Natural killer cell treated with Interleukin-12 subunit alpha and Interleukin-12 subunit beta and Interleukin-15 and Interleukin-18, amount 100 ng/mL, for 72 hours (primary cell): ENCODE measurements around the gene STYXL1. TPM values are rescaled to one million over a fixed set of nuclear protein-coding genes. Genes with fewer than 3 reads are reported as not detected.

Experiments used
- ATAC-seq, 2 donors: fragments of 150-1000 bp; cut with Tn5 transposase in 1 of 2; sonication (Bioruptor Pico), chemical (Tn5 transposase) in 1 of 2; 2 replicates each; pipeline ENCODE4 v1.10.0; 2021
- DNase-seq: peaks from one replicate; pipeline ENCODE4 v3.0.0; 2022; ENCODE audit warnings: low spot score
- H3K27ac Mint-ChIP-seq, 2 donors: 1 replicate in 1 of 2; 2 replicates in 1 of 2; pipeline ENCODE4 v1.8.0; 2022; ENCODE audit warnings: mixed read lengths in 2 of 2, mild to moderate bottlenecking in 1 of 2, moderate library complexity in 1 of 2
- H3K27me3 Mint-ChIP-seq, 2 donors: 1 replicate in 1 of 2; 2 replicates in 1 of 2; pipeline ENCODE4 v1.8.0; 2022; ENCODE audit warnings: mixed read lengths in 2 of 2
- H3K36me3 Mint-ChIP-seq: one replicate; pipeline ENCODE4 v1.8.0; 2022; ENCODE audit warnings: mixed read lengths
- H3K4me1 Mint-ChIP-seq, 2 donors: 1 replicate in 1 of 2; 2 replicates in 1 of 2; pipeline ENCODE4 v1.8.0; 2022; ENCODE audit warnings: low read depth in 2 of 2, mixed read lengths in 2 of 2, mild to moderate bottlenecking in 1 of 2
- H3K4me3 Mint-ChIP-seq: one replicate; pipeline ENCODE4 v1.8.0; 2022; ENCODE audit warnings: mixed read lengths
- H3K9me3 Mint-ChIP-seq: 2 replicates; pipeline ENCODE4 v1.8.0; 2022; ENCODE audit warnings: mixed read lengths
- total RNA-seq, 2 donors: library from RNA; stranded (reverse); gene quantifications; one replicate each; pipeline ENCODE4 v1.2.3, GENCODE V29; 2022

The STYXL1 gene
- total RNA-seq, 2 donors from 2014 or later, result 36.6 to 56.4 TPM

DNA sequence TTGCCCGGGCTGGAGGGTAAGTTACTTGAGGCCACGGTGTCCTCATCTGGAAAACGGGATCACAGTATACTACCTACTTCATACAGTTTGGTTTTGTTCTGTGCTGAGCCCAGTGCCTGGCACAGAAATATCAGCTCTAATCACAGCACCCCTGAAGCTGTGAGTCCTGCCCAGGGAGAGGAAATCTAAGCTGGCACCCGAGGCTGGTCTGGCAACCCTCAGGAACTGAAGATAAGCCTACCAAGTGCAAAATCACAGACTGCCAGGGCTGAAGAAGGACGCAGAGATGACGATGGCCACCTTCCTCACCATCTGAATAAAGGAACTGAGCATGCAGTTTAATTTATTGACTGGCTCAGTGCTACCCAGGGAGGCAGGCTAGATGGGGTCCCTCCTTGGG lies 45.7 kb downstream of the STYXL1 start:
- no peak for DNase-seq
- ATAC-seq, result no peak
- Mint-ChIP-seq H3K27me3 (no peaks in the 10 kb centered on the region), H3K27ac (no peak overlapping the region), H3K4me1 (peaks cover 7 to 32% of the 10 kb centered on the region in 2 donors), H3K4me3 (no peak overlapping the region), H3K36me3 (peaks cover 12% of the 10 kb centered on the region), H3K9me3 (no peaks in the 10 kb centered on the region)

- DNase-seq (no peak), ATAC-seq (no peak)
- Mint-ChIP-seq H3K27ac (no peak overlapping the region), H3K4me1 (peaks cover 23 to 47% of the 10 kb centered on the region in 2 donors), H3K9me3 (no peaks in the 10 kb centered on the region), H3K27me3 (no peaks in the 10 kb centered on the region), H3K36me3 (peaks cover 12% of the 10 kb centered on the region), H3K4me3 (no peak overlapping the region)
Observed at GRCh38 chr7:76000566-76000965, 47.2 kb downstream of the STYXL1 start.

- ATAC-seq (no peak), DNase-seq (no peak)
- Mint-ChIP-seq H3K27ac (peak overlapping the region; percentile 57 to 80), H3K27me3 (no peaks in the 10 kb centered on the region), H3K4me3 (no peak overlapping the region), H3K4me1 (peaks cover 30 to 50% of the 10 kb centered on the region in 2 donors), H3K9me3 (no peaks in the 10 kb centered on the region), H3K36me3 (peaks cover 10% of the 10 kb centered on the region)
Observed at GRCh38 chr7:75998038-75998437, 49.8 kb downstream of the STYXL1 start.

GRCh38 chr7:75996476-75996875 lies 51.3 kb downstream of the STYXL1 start:
- H3K27ac Mint-ChIP-seq, result peak overlapping the region; percentile 57 to 80

GRCh38 chr7:75995996-75996395 lies 51.8 kb downstream of the STYXL1 start:
- Mint-ChIP-seq H3K4me1 (peaks cover 32 to 51% of the 10 kb centered on the region in 2 donors), H3K36me3 (peaks cover 7% of the 10 kb centered on the region), H3K27me3 (no peaks in the 10 kb centered on the region), H3K9me3 (no peaks in the 10 kb centered on the region), H3K27ac (peak overlapping the region; percentile 57 to 80), H3K4me3 (peak overlapping the region; percentile 78)
- no peak for DNase-seq
- ATAC-seq, result no peak

More at GRCh38 chr7:75996476-75996875, 51.3 kb downstream of the STYXL1 start:
- ATAC-seq (no peak), DNase-seq (no peak)
- Mint-ChIP-seq H3K36me3 (peaks cover 7% of the 10 kb centered on the region), H3K4me1 (peaks cover 30 to 52% of the 10 kb centered on the region in 2 donors), H3K9me3 (no peaks in the 10 kb centered on the region), H3K4me3 (peak overlapping the region; percentile 28), H3K27me3 (no peaks in the 10 kb centered on the region)

- DNase-seq, result no peak
- Mint-ChIP-seq H3K36me3 (peaks cover 7% of the 10 kb centered on the region), H3K4me3 (peak overlapping the region; percentile 78), H3K9me3 (no peaks in the 10 kb centered on the region), H3K27ac (peak overlapping the region; percentile 57 to 80), H3K4me1 (peaks cover 39 to 59% of the 10 kb centered on the region in 2 donors), H3K27me3 (no peaks in the 10 kb centered on the region)
- no peak for ATAC-seq
Observed at GRCh38 chr7:75995052-75995471, 52.7 kb downstream of the STYXL1 start.

- Mint-ChIP-seq H3K9me3 (no peaks in the 10 kb centered on the region), H3K27me3 (no peaks in the 10 kb centered on the region), H3K36me3 (peaks cover 7% of the 10 kb centered on the region), H3K4me3 (peak within 1 kb of the TSS; percentile 78), H3K27ac (peak within 1 kb of the TSS; percentile 57 to 86), H3K4me1 (peaks cover 44 to 64% of the 10 kb centered on the region in 2 donors)
- peak; percentile 96 for DNase-seq
- ATAC-seq, result peak; percentile 97 to 98
Observed at GRCh38 chr7:75994388-75995051, 53.3 kb downstream of the STYXL1 start, which contains the start of gene TMEM120A. Gene TMEM120A, minus strand, starts transcription at chr7:75994595. Its CDS starts 25 bp downstream, at chr7:75994570.

GRCh38 chr7:75993689-75994387 lies 54.0 kb downstream of the STYXL1 start:
- Mint-ChIP-seq H3K27me3 (no peaks in the 10 kb centered on the region), H3K4me3 (peak overlapping the region; percentile 78), H3K36me3 (peaks cover under 1% of the 10 kb centered on the region), H3K9me3 (no peaks in the 10 kb centered on the region), H3K27ac (peak overlapping the region; percentile 28 to 86), H3K4me1 (peaks cover 45 to 63% of the 10 kb centered on the region in 2 donors)
- DNase-seq (no peak), ATAC-seq (peak; percentile 50 to 51)

GRCh38 chr7:75992083-75992755 lies 55.6 kb downstream of the STYXL1 start:
- peak overlapping the region in 1 of 2 donors; percentile 86 for H3K27ac Mint-ChIP-seq
- H3K27me3 Mint-ChIP-seq, result no peaks in the 10 kb centered on the region
- ATAC-seq (no peak), DNase-seq (peak; percentile 59)
- no peaks in the 10 kb centered on the region for H3K9me3 Mint-ChIP-seq
- H3K36me3 Mint-ChIP-seq, result no peaks in the 10 kb centered on the region
- no peak overlapping the region for H3K4me3 Mint-ChIP-seq
- peaks cover 39 to 60% of the 10 kb centered on the region in 2 donors for H3K4me1 Mint-ChIP-seq

- ATAC-seq, result no peak
- Mint-ChIP-seq H3K4me1 (peaks cover 33 to 59% of the 10 kb centered on the region in 2 donors), H3K27ac (peak overlapping the region in 1 of 2 donors; percentile 89), H3K36me3 (no peaks in the 10 kb centered on the region), H3K4me3 (no peak overlapping the region), H3K27me3 (no peaks in the 10 kb centered on the region), H3K9me3 (no peaks in the 10 kb centered on the region)
- peak; percentile 32 for DNase-seq
Observed at GRCh38 chr7:75991531-75992082, 56.2 kb downstream of the STYXL1 start.

- Mint-ChIP-seq H3K4me3 (peak overlapping the region; percentile 51), H3K4me1 (peaks cover 22 to 46% of the 10 kb centered on the region in 2 donors), H3K27me3 (no peaks in the 10 kb centered on the region), H3K27ac (peak overlapping the region; percentile 72 to 89), H3K36me3 (no peaks in the 10 kb centered on the region), H3K9me3 (no peaks in the 10 kb centered on the region)
- ATAC-seq, result no peak
- peak; percentile 60 for DNase-seq
Observed at GRCh38 chr7:75989500-75990388, 58.1 kb downstream of the STYXL1 start.

- Mint-ChIP-seq H3K36me3 (no peaks in the 10 kb centered on the region), H3K4me3 (no peak overlapping the region), H3K27me3 (no peaks in the 10 kb centered on the region), H3K27ac (peak overlapping the region in 1 of 2 donors; percentile 89), H3K9me3 (no peaks in the 10 kb centered on the region), H3K4me1 (peaks cover 22 to 44% of the 10 kb centered on the region in 2 donors)
- ATAC-seq, result no peak
- DNase-seq, result no peak
Observed at GRCh38 chr7:75988568-75989499, 59.0 kb downstream of the STYXL1 start.
